Chondrocyte (in vitro differentiated cells): ENCODE data around the gene NDUFB3. TPM values are rescaled to one million over a fixed set of nuclear protein-coding genes. Genes with fewer than 3 reads are reported as not detected.

Experiments used
- DNase-seq: peaks from one replicate; pipeline ENCODE4 v3.0.0; 2021; ENCODE audit warnings: mixed read lengths, low spot score
- H3K27ac Mint-ChIP-seq: one replicate; pipeline ENCODE4 v1.8.0; 2021; ENCODE audit warnings: mild to moderate bottlenecking, moderate library complexity, mixed read lengths; ENCODE audit not compliant: unreplicated experiment
- H3K27me3 Mint-ChIP-seq: 2 replicates; pipeline ENCODE4 v1.8.0; 2021; ENCODE audit warnings: low read depth, mixed read lengths
- H3K36me3 Mint-ChIP-seq: 2 replicates; pipeline ENCODE4 v1.8.0; 2021; ENCODE audit warnings: low read depth, mixed read lengths
- H3K4me1 Mint-ChIP-seq: 2 replicates; pipeline ENCODE4 v1.8.0; 2021; ENCODE audit warnings: low read depth, mild to moderate bottlenecking, mixed read lengths
- H3K4me3 Mint-ChIP-seq: one replicate; pipeline ENCODE4 v1.8.0; 2021; ENCODE audit warnings: mild to moderate bottlenecking, moderate library complexity, mixed read lengths; ENCODE audit not compliant: unreplicated experiment
- H3K9me3 Mint-ChIP-seq: 2 replicates; pipeline ENCODE4 v1.8.0; 2021; ENCODE audit warnings: low read depth, mixed read lengths
- CTCF ChIP-seq: fragments of 200-600 bp; sonication (generic); IDR thresholded peaks from 2 replicates; pipeline ENCODE4 v1.5.0; 2021; ENCODE audit warnings: antibody characterized with exemption, mild to moderate bottlenecking, moderate library complexity
- total RNA-seq: library from RNA; stranded (reverse); gene quantifications from 3 replicates; pipeline ENCODE4 v1.2.1, GENCODE V29; 2021

The NDUFB3 gene
- total RNA-seq, 1 donor from 2014 or later, result 66.2 TPM

GRCh38 chr2:201046881-201047280 is 24.9 kb upstream of the NDUFB3 start:
- Mint-ChIP-seq H3K27me3 (no peaks in the 10 kb centered on the region), H3K9me3 (peaks cover 10% of the 10 kb centered on the region), H3K36me3 (peaks cover 6% of the 10 kb centered on the region), H3K4me1 (peaks cover 2% of the 10 kb centered on the region), H3K27ac (no peak overlapping the region), H3K4me3 (no peak overlapping the region)
- DNase-seq, result no peak
- no peak for TF ChIP-seq CTCF

DNA sequence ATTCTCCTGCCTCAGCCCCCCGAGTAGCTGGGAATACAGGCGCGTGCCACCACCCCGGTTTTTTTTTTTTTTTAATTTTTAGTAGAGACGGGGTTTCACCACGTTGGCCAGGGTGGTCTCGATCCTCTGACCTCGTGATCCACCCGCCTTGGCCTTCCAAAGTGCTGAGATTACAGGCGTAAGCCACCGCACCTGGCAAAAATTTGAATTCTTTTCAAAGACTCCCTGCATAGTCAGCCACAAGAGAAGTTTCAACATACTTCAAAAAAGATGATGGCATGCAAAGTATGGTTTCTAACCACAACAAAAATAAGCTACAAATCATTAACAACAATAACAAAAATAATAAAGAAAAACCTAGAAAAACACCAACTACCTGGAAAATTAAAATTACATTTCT is 22.3 kb upstream of the NDUFB3 start:
- H3K27ac Mint-ChIP-seq, result no peak overlapping the region
- no peak for TF ChIP-seq CTCF

DNA sequence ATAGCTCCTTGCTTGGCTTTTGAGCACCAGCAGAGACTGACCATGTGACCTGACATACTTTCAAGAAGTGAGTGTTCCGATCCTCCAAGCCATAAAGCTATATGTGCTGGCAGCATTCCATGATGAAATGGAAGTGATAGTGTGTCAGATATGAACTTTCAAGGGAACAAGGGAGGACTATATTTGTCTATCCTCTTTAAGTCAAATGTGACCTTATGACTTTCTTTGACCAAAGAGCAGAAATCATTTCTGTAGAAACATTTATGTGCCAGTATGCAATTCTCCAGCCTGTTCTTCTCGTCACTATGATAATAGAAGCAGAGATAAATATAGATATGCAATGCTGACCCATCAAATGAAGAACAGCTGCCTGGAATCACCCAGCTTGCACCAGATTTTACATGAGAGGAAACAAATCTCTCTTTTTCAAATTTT is 14.7 kb upstream of the NDUFB3 start:
- H3K27ac Mint-ChIP-seq, result peak overlapping the region; percentile 43

More for the DNA sequence above, 22.3 kb upstream of the NDUFB3 start:
- DNase-seq, result no peak
- peaks cover 10% of the 10 kb centered on the region for H3K9me3 Mint-ChIP-seq
- no peaks in the 10 kb centered on the region for H3K4me1 Mint-ChIP-seq
- H3K36me3 Mint-ChIP-seq, result peaks cover 13% of the 10 kb centered on the region
- H3K4me3 Mint-ChIP-seq, result no peak overlapping the region
- no peaks in the 10 kb centered on the region for H3K27me3 Mint-ChIP-seq

DNA sequence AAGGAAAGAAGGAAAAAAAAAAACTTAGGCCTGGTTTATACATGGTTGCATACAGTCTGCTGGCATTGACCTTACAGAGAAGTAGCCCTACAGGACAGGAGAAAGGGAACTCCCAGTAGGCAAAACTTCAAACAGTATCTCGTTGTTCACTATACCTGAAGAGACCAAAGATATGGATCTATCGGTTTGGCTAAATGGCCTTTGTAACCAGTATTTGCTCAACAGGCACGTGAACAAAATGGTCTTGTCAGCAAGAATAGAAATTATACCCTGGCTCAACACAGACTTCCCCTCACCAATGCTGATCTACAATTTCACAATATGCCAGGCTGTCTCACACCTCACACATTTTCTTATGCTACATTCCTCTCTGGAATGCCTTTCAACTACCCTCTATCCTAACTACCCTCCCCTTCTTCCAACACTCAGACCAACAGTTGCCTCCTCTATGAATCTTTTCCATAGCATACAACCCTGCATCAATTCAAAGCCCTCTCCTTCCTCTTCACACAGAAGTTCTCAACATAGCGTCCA is 14.0 kb upstream of the NDUFB3 start:
- peaks cover 3% of the 10 kb centered on the region for H3K36me3 Mint-ChIP-seq
- no peaks in the 10 kb centered on the region for H3K9me3 Mint-ChIP-seq
- H3K27me3 Mint-ChIP-seq, result no peaks in the 10 kb centered on the region
- peaks cover 20% of the 10 kb centered on the region for H3K4me1 Mint-ChIP-seq
- DNase-seq, result no peak
- no peak for TF ChIP-seq CTCF
- H3K27ac Mint-ChIP-seq, result peak overlapping the region; percentile 43
- H3K4me3 Mint-ChIP-seq, result no peak overlapping the region

More for the DNA sequence above, 14.7 kb upstream of the NDUFB3 start:
- no peak for TF ChIP-seq CTCF
- H3K36me3 Mint-ChIP-seq, result peaks cover 7% of the 10 kb centered on the region
- no peaks in the 10 kb centered on the region for H3K27me3 Mint-ChIP-seq
- DNase-seq, result no peak
- H3K9me3 Mint-ChIP-seq, result no peaks in the 10 kb centered on the region
- peaks cover 20% of the 10 kb centered on the region for H3K4me1 Mint-ChIP-seq
- no peak overlapping the region for H3K4me3 Mint-ChIP-seq

- H3K4me1 Mint-ChIP-seq, result peaks cover 20% of the 10 kb centered on the region
- DNase-seq, result no peak
- no peak for TF ChIP-seq CTCF
- no peaks in the 10 kb centered on the region for H3K36me3 Mint-ChIP-seq
- H3K9me3 Mint-ChIP-seq, result no peaks in the 10 kb centered on the region
- no peak overlapping the region for H3K27ac Mint-ChIP-seq
- H3K27me3 Mint-ChIP-seq, result no peaks in the 10 kb centered on the region
- no peak overlapping the region for H3K4me3 Mint-ChIP-seq
Measured at GRCh38 chr2:201058914-201059313, 12.9 kb upstream of the NDUFB3 start.
